Activated CD8-positive, alpha-beta memory T cell treated with anti-CD3 and anti-CD28 coated beads, Interleukin-2, amount 50 U/mL, for 1 hour (primary cell): ENCODE results near the gene DAO.

Experiments
- DNase-seq: peaks from one replicate; pipeline ENCODE4 v3.0.0-alpha.2; 2020; ENCODE audit errors: extremely low read depth

DAO gene

DNA sequence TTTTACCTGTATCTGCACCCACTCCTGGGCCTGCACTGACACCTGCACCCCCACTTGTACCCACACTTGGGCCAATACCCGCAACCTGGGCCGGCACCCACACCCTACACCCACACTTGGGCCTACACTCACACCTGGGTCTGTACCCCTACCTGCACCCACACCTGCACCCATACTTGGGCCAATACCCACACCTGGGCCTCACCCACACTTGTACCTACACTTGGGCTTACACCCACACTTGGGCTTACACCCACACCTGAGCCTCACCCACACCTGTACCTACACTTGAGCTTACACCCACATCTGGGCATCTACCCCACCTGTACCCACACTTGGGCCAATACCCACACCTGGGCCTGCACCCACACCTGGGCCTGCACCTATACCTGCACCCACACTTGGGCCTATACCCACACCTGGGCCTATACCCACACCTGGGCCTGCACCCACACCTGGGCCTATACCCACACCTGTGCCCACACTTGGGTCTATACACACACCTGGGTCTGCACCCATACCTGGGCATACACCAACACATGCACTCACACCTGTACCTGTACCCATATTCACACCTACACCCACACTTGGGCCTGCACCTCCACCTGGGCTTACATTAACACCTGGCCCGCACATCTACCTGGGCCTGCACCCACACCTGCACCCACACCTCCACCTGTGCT is 39.2 kb downstream of the DAO start:
- DNase-seq: no peak

DNA sequence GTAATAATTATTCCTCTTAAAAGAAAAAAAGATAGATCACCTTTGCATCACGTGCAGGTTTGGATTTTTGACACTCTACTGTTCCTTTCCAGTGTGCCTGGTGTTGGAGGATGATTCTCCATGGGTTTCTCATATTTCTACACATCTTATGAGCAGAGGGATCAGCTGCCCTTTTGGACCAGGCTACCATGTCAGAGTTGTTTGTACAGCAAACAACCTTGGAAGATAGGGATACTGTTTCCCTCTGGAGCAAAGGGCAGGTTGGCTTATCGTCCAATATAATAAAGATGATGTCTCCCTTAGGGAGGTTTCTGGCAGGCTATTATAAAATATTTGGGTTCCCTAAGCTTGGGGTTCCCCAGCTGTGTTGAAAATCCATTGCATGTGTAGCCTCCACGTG is 42.1 kb downstream of the DAO start:
- DNase-seq: no peak

DNA sequence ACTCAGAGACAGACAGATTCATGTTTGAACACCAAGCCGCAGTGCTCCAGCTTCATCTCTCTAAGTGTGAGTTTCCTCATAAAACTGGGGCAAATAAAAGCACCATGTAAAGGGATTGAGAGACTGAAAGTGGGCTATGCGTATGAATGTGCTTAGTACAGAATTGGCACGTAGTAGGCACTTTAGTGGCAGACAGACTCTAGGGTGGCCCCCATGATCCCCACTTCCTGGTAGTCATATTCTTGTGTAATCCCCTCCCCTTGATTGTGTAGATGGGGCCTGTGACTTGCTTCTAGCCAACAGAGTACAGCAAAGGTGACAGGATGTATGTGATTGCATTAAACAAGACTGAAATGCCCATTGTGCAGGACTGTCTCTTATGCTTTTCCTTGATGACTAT is 43.0 kb downstream of the DAO start:
- no peak for DNase-seq

DNA sequence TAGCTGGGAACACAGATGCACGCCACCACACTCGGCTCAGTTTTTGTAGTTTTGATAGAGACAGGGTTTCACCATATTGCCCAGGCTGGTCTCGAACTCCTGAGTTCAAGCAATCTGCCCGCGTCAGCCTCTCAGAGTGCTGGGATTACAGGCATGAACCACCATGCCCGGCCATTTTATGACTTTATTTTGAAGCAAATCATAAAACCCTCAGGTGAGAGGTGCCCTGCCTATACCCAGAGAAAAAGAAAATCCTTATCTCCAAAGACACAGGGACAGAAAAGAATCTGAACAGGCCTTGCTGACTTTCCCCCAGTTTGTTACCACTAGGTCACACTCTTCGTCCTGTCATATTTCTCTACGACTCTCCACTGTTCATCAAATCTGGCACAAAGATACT is 48.8 kb downstream of the DAO start:
- DNase-seq: no peak

DNA sequence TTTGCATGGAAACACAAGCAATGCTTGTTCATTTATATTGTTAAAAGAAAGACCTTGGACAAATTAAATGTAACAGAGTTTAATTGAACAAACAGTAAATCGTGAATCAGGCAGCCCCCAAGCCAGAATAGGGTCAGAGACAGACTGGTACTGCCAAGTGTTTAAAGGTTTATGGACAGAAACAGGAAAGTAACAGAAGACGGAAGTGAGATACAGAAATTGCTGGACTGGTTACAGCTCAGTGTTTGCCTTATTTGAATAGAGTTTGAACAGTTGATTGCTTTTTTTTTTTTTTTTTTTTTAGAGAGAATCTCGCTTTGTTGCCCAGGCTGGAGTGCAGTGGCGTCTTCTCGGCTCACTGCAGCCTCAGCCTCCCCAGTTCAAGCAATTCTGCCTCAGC is 50.3 kb downstream of the DAO start:
- DNase-seq: no peak

DNA sequence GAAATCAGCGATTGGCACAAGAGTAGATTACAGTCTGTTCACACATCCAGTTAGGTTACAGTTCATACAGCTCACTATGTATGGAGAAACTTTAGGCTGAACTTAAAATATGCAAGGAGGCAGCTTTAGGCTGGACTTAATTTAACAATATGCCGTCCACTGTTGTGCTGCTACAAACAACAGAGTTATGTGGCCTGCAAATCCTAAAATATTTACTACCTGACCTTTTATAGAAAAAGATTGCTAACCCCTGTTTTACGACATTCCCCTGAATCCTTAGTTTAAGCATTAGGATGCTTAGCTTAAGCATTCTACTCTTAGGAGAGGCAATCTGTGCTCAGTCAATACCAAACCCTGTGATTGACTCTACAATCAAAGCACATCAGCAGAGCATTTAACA is 50.9 kb downstream of the DAO start:
- DNase-seq: no peak

DNA sequence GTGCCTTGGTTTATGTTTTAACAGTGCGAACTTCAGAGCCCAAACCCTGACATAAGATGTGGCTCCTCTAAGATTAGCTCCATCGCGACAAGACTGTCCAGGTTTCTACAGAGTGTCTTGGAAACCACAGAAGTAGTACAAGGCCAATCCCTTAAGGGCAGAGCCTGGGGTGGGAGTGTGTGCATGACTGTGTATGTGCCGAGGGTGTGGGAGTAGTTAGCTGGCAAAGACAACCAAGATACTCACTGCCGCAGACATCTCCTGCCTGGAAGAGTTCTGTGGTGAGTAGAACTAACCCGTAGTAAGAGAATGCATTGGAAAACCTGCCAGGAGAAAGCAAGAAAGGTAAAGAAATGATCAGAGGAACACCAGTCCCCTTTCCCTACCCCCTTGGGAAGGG is 54.1 kb downstream of the DAO start:
- DNase-seq: no peak

DNA sequence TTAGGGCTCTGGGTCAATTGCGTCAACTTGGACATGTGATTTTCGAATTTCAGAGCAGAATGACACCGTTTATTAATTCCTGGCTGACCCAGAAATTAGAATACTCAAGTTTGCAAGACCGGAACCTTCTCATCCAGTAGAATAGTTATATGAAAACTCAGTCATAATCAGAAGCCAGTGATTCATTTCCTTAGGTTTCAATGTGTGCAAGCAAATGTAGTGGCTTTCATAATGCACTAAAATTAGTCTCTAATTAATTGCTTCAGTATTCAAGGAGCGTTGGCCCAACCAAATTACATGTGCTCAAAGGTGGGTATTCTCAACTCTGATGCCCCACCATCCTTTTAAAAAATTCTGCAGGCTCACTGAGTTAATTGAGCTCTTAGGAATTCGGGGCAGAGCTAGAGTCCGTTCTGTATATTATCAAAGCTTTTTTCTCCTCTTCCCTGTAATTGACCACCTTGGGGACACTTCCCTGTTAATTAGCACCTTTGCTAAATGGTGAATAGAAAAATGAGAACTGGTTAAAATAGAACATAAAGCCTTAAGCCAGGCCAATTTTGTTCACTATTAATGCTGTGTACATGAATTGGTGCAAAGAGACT is 55.4 kb downstream of the DAO start:
- no peak for DNase-seq

DNA sequence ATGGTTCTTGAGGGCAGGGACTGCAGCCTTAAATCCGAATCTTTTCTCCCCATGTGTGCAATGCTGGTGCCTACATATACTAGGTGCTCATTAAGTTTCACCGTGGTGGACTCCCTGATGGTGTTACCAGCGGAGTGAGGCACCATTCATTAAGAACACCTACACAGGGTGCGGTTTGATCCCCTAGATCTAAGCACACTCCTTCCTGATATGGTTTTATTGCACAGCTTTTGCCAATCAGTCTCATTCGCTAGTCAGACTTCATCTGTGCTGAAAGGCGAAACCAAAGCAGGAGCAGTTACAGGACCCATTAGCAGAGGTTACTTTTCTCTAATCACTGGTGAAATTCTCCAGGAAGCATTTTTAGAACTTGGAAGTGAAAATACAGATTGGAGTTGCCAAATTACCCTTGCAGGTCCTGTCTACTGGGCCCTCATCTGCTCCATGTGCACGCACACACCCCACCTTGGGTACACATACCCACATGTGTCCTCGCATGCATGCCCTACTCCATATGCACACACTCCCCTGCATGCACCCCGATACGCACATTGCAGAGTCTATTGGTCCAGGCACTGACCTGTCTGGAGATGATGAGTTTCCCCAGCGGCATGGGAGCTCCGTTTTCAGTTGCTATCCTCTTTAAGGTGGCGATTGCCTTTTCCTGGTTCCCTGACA is 58.5 kb downstream of the DAO start:
- DNase-seq: no peak

DNA sequence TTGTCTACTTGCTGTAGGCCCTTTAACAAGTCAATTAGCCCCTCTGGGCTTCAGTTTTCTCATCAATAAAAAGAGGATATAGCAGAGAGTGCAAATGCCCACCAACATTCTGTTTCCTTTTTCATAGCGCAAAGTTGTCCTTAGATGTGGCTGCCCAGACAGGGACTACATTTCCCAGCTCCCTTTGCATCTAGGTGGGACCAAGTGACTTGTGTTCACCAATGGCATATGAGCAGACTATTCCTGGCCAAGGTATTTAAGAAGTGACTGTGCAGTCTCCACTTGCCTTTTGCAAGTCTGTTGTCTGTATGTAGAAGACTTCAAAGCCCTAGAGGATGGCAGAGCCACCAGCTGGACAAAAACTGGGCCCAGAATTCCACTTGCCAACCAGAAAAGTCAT is 59.7 kb downstream of the DAO start:
- no peak for DNase-seq

DNA sequence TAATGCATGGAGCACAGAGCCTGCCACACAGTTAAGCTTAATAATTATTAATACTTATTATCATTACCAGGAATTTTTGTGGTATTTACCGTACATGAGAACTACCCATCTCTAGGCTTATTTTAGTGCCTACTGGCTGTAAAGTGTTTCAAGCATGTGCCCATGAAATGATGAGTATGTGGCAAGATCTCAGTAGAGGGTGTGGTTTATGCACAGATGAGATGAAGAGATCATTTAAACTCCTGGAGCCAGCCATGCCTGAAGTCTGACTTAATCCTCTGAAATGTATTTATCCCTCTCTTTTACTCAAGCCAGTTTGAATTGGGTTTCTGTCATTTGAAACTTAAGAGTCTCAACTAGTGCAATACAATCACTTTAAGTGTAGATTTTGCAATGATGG is 60.2 kb downstream of the DAO start:
- no peak for DNase-seq

DNA sequence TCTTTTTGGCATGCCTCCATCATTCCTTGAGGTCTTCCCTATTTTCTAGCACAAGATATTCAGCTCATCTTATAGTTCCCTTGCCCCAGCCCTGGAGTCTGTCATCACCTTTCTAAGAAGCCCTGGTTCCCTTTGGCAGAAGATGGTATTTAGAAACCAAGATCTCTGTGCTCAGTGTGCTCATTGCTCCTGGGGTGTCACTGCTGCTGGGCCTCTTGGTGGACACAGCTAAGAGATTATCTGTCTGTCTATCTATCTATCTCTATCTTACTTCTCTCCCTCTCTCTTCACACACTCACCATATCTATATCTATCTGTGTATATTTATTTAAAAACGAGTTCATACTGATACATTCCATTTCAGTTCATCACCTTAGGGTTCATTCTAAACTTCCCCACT is 67.2 kb downstream of the DAO start:
- DNase-seq: no peak

DNA sequence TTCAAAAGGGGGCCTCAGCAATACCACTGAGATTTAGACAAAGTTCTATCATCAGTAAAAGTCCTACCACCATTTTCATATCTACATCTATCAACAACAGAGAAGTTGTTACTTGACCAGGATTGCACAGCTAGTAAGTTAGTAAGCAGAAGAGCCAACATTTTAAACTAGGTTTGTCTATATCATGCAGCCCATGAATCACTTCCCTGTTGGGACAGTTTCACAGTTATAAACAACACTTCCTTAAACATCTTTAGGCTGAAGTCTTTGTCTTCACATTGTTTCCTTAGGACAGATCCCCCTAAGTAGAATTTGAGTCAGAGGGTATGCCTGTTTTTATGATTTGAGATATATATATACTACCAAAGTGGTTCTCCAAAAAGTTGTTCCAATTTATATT is 68.5 kb downstream of the DAO start:
- DNase-seq: no peak

DNA sequence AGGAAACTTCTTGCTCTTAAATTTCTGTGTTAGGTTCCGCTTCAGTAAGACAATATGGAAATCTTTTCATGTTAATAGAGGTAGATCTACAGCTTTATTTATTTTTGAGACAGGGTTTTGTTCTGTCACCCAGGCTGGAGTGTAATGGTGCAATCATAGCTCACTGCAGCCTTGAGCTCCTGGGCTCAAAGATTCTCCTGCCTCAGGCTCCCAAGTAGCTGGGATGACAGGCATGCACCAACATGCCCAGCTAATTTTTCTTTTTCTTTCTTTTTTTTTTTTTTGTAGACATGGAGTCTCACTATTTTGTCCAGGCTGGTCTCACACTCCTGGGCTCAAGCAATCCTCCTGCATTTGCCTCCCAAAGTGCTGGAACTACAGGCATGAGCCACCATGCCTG is 70.1 kb downstream of the DAO start:
- DNase-seq: no peak
